ENCODE data around the gene PROSER2. TPM values are rescaled to one million over a fixed set of nuclear protein-coding genes. Genes with fewer than 3 reads are reported as not detected.
A peak's percentile ranks its signal among the peaks of the same experiment; 100 is the strongest.

PROSER2 gene
- total and polyA plus RNA-seq, 9 of the 15 experiments (the other 6 are each of a cell fraction or from before 2014, with no cell fraction given): 0.62 to 14.8 (median 2.9) TPM

DNA sequence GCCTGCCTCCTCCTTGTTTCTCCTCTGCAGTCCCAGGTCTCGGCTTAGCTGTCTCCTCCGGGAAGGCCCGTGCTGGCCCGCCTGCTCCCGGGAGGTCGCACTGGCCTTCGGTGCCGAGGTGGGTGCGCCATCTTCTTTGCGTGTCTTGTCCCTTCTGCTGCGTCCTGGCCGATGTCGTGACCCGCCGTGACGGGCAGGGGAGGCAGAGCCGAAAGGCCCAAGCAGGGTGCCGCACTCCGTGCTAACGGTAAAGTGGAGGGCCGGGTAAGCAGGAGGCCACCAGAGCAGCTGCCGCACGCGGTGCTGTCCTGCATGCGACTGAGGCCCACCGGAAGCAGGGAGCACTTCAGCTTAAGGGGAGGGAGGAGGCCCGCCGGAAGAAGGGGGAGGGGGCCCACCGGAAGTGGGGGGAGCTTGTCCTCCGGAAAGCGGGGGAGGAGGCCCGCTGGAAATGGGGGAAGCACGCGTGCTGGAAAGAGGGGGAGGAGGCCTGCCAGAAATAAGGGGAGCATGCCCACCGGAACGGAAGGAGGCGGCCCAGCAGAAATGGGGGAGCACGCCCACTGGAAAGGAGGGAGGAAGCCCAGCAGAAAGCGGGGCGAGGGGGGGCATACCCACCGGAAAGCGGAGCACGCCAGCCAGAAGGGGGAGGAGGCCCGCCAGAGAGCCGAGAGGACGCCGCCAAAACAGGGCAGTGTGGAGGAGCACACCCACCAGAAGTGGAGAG is 71.4 kb downstream of the PROSER2 start (continued):
- TF ChIP-seq NR0B1 (IDR thresholded peaks at IDR 0.05; ENCODE audit: partially characterized antibody) (no peak), L3MBTL2 (IDR thresholded peaks at IDR 0.05) (peak; percentile 65; the same call in 1 of the 2 replicates), TCF3 (CRISPR knock-in tag; IDR thresholded peaks at IDR 0.05) (0 out of 2 replicates have a peak, but pooled peaks have one; percentile 8), TRIM25 (IDR thresholded peaks at IDR 0.05; ENCODE audit: borderline replicate concordance) (no peak), KLF10 (CRISPR knock-in tag; IDR thresholded peaks at IDR 0.05) (no peak), USF1 (CRISPR knock-in tag; IDR thresholded peaks at IDR 0.05) (0 out of 2 replicates have a peak, but pooled peaks have one; percentile 8), ZSCAN32 (CRISPR knock-in tag; IDR thresholded peaks at IDR 0.05) (no peak), SREBF1 (IDR thresholded peaks at IDR 0.05; ENCODE audit: borderline replicate concordance, low read depth, low read length) (no peak), RBM15 (IDR thresholded peaks at IDR 0.05; ENCODE audit: insufficient read depth, low read length) (no peak), ZNF212 (CRISPR knock-in tag; IDR thresholded peaks at IDR 0.05) (no peak), ZNF445 (CRISPR knock-in tag; IDR thresholded peaks at IDR 0.05; ENCODE audit: low read depth) (no peak), ZNF584 (CRISPR knock-in tag; IDR thresholded peaks at IDR 0.05; ENCODE audit: low read depth) (no peak), TCF7L2 (IDR thresholded peaks at IDR 0.05; ENCODE audit: low read depth, low read length) (no peak), ZNF24 (IDR thresholded peaks at IDR 0.05) (no peak), ZNF274 (IDR thresholded peaks at IDR 0.05; ENCODE audit: borderline replicate concordance, low read depth, low read length) (no peak)
